ENCODE results near the gene KIAA1217.

KIAA1217 gene

DNA sequence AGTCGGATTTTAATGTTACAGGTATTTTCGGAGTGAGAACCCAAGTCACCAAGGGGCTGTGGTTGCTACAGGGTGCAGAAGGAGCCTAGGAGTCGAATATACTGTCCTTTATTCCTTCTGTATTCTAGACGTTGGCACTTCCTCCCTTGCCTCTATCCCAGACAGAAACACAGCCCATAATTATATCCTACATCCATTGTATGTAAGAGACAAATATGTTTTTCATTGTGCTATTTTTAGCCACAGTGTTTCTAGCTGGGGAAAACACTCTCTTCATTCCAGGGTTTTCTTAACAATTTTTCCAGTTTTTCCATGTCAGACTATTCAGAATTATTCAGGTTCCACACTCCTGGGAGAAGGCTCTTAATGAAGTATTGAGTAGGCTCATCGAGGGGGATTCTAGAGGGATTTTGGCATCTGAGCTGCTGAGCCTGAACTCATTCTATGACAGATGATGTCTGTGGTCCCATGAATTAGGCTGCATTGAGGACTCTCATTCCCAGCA lies 32.6 kb downstream of the KIAA1217 start:
- FAIRE-seq (no peak), DNase-seq (ENCODE audit: insufficient read length, low spot score) (no peak)
- TF ChIP-seq, protein P1, sequence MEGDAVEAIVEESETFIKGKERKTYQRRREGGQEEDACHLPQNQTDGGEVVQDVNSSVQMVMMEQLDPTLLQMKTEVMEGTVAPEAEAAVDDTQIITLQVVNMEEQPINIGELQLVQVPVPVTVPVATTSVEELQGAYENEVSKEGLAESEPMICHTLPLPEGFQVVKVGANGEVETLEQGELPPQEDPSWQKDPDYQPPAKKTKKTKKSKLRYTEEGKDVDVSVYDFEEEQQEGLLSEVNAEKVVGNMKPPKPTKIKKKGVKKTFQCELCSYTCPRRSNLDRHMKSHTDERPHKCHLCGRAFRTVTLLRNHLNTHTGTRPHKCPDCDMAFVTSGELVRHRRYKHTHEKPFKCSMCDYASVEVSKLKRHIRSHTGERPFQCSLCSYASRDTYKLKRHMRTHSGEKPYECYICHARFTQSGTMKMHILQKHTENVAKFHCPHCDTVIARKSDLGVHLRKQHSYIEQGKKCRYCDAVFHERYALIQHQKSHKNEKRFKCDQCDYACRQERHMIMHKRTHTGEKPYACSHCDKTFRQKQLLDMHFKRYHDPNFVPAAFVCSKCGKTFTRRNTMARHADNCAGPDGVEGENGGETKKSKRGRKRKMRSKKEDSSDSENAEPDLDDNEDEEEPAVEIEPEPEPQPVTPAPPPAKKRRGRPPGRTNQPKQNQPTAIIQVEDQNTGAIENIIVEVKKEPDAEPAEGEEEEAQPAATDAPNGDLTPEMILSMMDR (IDR thresholded peaks at IDR 0.05; ENCODE audit: insufficient read depth, missing control alignments) = no peak

DNA sequence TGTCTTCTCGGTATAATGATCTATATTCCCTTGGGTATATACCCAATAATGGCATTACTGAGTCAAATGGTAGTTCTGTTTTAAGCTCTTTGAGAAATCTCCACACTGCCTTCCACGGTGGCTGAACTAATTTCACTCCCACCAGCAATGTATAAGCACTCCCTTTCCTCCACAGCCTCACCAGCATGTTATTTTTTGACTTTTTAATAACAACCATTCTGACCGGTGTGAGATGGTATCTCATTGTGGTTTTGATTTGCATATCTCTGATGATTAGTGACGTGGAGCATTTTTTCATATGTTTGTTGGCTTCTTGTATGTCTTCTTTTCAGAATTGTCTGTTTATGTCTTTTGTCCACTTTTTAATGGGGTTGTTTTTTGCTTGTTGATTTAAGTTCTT lies 33.6 kb downstream of the KIAA1217 start:
- TF ChIP-seq, protein P1 (IDR thresholded peaks at IDR 0.05; ENCODE audit: insufficient read depth, missing control alignments) = no peak
- FAIRE-seq (no peak), DNase-seq (ENCODE audit: insufficient read length, low spot score) (no peak)

DNA sequence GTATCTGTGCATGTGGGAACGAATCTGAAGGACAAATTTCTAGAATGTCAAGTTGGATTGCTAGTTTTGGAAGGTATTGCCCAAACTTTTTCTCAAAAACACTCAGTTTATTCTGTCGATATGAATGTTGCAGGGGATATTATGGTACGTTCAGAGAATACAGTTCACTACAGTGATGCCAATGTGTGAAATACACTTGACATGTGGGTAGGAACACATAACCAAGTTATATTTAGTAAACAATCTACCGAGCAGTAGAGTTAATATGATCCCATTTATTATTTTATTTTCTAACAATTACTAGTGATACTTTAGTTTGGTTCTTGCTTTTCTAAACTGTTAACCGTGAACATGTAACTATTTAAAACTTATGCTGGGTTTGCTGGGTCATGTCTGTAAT lies 37.4 kb downstream of the KIAA1217 start:
- FAIRE-seq = no peak

DNA sequence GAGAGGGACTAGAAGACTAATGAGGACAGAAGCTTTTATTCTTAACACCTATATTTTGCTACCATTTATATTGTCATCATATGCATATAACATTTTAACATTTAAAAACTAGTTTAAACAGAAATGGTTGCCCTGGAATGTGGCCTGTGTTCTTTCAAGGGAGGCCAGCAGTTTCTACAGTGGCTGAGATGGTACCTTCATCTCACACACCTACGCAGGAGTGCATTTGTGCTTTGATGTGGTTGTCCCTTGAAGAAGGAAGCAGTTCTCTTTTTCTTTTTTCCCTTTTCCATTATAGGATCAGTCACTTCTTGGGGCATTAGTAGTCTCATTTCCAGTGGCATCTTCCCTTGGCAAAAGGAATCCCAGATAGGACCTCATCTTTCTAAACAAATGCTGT lies 38.9 kb downstream of the KIAA1217 start:
- DNase-seq (ENCODE audit: insufficient read length, low spot score) (no peak), FAIRE-seq (no peak)
- TF ChIP-seq, protein P1 (IDR thresholded peaks at IDR 0.05; ENCODE audit: insufficient read depth, missing control alignments) = no peak

More for the DNA sequence above, 37.4 kb downstream of the KIAA1217 start:
- no peak for DNase-seq (ENCODE audit: insufficient read length, low spot score)
- TF ChIP-seq, protein P1 (IDR thresholded peaks at IDR 0.05; ENCODE audit: insufficient read depth, missing control alignments) = no peak

DNA sequence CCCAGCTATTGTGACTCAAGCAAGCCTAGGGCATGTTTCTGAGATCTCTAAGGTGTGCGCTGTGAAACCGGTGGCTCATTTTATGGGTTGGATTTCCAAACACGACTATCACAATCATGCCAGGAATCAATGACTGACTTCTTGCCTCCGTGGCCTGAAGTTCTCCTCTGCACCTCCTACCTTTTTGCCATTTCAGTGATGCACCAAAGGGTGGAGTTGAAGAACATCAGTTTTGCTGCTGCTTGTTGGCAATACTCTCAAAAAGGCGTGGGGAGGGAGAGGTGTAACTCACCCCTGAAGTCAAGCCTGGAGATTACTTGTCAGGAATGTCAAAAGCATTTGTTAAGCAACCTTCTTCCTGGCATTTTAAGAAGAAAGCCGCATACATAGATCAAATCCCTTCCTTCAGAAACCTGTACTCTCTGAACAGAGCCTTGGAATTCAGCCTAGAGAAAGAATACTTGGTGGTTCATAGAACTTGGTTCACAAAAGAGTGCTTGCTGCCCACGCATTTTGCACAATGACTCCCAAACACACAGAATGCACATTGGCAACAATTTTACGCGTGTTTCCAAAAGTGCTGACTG lies 41.0 kb downstream of the KIAA1217 start:
- TF ChIP-seq, protein P1 (IDR thresholded peaks at IDR 0.05; ENCODE audit: insufficient read depth, missing control alignments) = no peak
- FAIRE-seq = no peak
- no peak for DNase-seq (ENCODE audit: insufficient read length, low spot score)

DNA sequence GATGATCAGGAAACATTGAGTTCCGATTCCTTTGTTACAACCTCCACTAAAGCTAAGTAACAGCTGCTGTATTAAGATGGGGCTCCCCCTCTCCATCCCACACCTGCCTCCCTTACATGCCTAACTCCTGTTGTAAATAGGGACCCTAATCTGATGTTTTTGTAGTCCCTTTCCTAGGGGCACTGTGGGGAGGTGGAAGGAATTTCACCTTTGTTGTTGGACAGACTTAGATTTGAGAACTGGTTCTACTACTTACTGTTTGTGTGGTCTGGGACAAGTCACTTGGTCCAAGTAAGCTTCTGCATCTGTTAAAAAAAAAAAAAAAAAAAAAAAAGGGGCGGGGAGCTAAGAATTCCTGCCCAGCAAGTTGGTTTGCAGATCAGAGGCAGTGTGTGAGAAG lies 42.6 kb downstream of the KIAA1217 start:
- FAIRE-seq = no peak
- no peak for DNase-seq (ENCODE audit: insufficient read length, low spot score)
- TF ChIP-seq, protein P1 (IDR thresholded peaks at IDR 0.05; ENCODE audit: insufficient read depth, missing control alignments) = no peak

DNA sequence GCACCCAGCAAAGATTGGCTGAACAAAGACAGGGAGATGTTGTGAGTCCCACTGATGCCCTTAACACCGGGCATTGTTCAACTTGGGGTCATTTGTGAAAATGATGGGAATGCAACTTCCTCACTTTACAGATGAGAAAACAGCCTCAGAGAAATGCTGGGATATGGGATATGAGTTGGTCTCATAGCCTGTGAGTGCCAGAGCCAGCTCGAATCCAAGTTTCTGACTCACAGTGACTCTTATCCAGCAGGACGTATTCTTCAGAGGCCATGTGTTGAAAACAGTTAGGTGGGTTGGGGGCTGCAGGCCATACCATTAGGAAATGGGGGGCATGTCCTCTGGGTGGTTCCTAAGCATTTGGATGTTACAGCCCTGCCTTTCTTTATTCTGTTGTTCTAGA lies 45.2 kb downstream of the KIAA1217 start:
- DNase-seq (ENCODE audit: insufficient read length, low spot score) = no peak
- TF ChIP-seq, protein P1 (IDR thresholded peaks at IDR 0.05; ENCODE audit: insufficient read depth, missing control alignments) = no peak
- no peak for FAIRE-seq
